CD1c-positive myeloid dendritic cell (primary cell): ENCODE data around the gene STK11.
A peak's percentile ranks its signal among the peaks of the same experiment; 100 is the strongest.

Experiments used
- DNase-seq: peaks from one replicate; pipeline ENCODE4 v3.0.0-alpha.2; 2016; ENCODE audit errors: extremely low spot score

STK11 gene

GRCh38 chr19:1261798-1262622, 56.4 kb downstream of the STK11 start:
- DNase-seq, result peak; percentile 45

- DNase-seq, result no peak
These were observed 57.1 kb downstream of the STK11 start for GRCh38 chr19:1262623-1263123.

- no peak for DNase-seq
These were observed 57.6 kb downstream of the STK11 start for GRCh38 chr19:1263188-1263587.

- DNase-seq, result peak; percentile 62
These were observed 59.4 kb downstream of the STK11 start for GRCh38 chr19:1264801-1265614.

- DNase-seq, result peak; percentile 92
These were observed 60.1 kb downstream of the STK11 start for GRCh38 chr19:1265615-1266128.

GRCh38 chr19:1266129-1266915, 60.7 kb downstream of the STK11 start:
- peak; percentile 95 for DNase-seq

GRCh38 chr19:1266916-1267476, 61.4 kb downstream of the STK11 start:
- DNase-seq, result peak; percentile 86

- DNase-seq, result peak; percentile 53
These were observed 62.1 kb downstream of the STK11 start for GRCh38 chr19:1267477-1268225.

- DNase-seq, result no peak
These were observed 62.9 kb downstream of the STK11 start for GRCh38 chr19:1268226-1269064.

GRCh38 chr19:1269065-1269477, 63.5 kb downstream of the STK11 start, which contains the start of gene CIRBP:
TSS of gene CIRBP (plus strand) at chr19:1269332. CDS start at chr19:1270934, 1,602 bp downstream.
- DNase-seq, result peak; percentile 99

GRCh38 chr19:1269478-1270212, 64.1 kb downstream of the STK11 start:
- DNase-seq, result peak; percentile 93

- DNase-seq, result peak; percentile 54
These were observed 64.8 kb downstream of the STK11 start for GRCh38 chr19:1270213-1270853.

- DNase-seq, result no peak
These were observed 65.4 kb downstream of the STK11 start for GRCh38 chr19:1270854-1271527.

GRCh38 chr19:1271528-1272422, 66.2 kb downstream of the STK11 start:
- no peak for DNase-seq

- DNase-seq, result peak; percentile 38
These were observed 67.1 kb downstream of the STK11 start for GRCh38 chr19:1272423-1273262.
